GM12891 (cell line): ENCODE results near the gene ACP5.

Source experiments
- POLR2A ChIP-seq: IDR thresholded peaks from 2 replicates; pipeline ENCODE4 v1.6.1; 2011; ENCODE audit warnings: low read depth, low read length, control low read depth
- POU2F2 ChIP-seq: IDR thresholded peaks from 2 replicates; pipeline ENCODE4 v1.6.1; 2011; ENCODE audit warnings: low read depth, mild to moderate bottlenecking, control low read depth, low read length, moderate library complexity

- TF ChIP-seq POLR2A (no peak), POU2F2 (no peak)
These were observed 42.9 kb downstream of the ACP5 start for GRCh38 chr19:11534538-11534937.
